Hepatocyte (in vitro differentiated cells): ENCODE data around the gene GALR2. TPM values are rescaled to one million over a fixed set of nuclear protein-coding genes. Genes with fewer than 3 reads are reported as not detected.

Experiments
- DNase-seq: peaks from one replicate; pipeline ENCODE4 v3.0.0-alpha.2; 2016; ENCODE audit warnings: low spot score
- H2AFZ ChIP-seq: fragments of 200-600 bp; sonication (generic); 2 replicates; pipeline ENCODE4 v1.6.0; 2016; ENCODE audit warnings: antibody characterized with exemption, mild to moderate bottlenecking
- H3K27ac ChIP-seq: fragments of 200-600 bp; sonication (generic); 2 replicates; pipeline ENCODE4 v1.5.1; 2016; ENCODE audit warnings: mild to moderate bottlenecking
- H3K27me3 ChIP-seq: fragments of 200-600 bp; sonication (generic); 2 replicates; pipeline ENCODE4 v1.6.1; 2016
- H3K36me3 ChIP-seq: fragments of 200-600 bp; sonication (generic); replicated peaks from 2 replicates; pipeline ENCODE4 v1.5.1; 2016; ENCODE audit warnings: low read depth; ENCODE audit not compliant: insufficient read depth
- H3K4me1 ChIP-seq: fragments of 200-600 bp; sonication (generic); 2 replicates; pipeline ENCODE4 v1.5.1; 2016; ENCODE audit warnings: mild to moderate bottlenecking, moderate library complexity; ENCODE audit not compliant: insufficient read depth
- H3K4me2 ChIP-seq: fragments of 200-600 bp; sonication (generic); 2 replicates; pipeline ENCODE4 v1.6.0; 2016
- H3K4me3 ChIP-seq: fragments of 200-600 bp; sonication (generic); 2 replicates; pipeline ENCODE4 v1.5.1; 2016; ENCODE audit warnings: mild to moderate bottlenecking
- H3K79me2 ChIP-seq: fragments of 200-600 bp; sonication (generic); 2 replicates; pipeline ENCODE4 v1.6.0; 2017; ENCODE audit warnings: mild to moderate bottlenecking
- H3K9me2 ChIP-seq: fragments of 200-600 bp; sonication (generic); replicated peaks from 2 replicates; pipeline ENCODE4 v1.6.0; 2017; ENCODE audit warnings: mild to moderate bottlenecking; ENCODE audit not compliant: insufficient read depth
- H3K9me3 ChIP-seq: fragments of 200-600 bp; sonication (generic); 2 replicates; pipeline ENCODE4 v1.5.1; 2016; ENCODE audit warnings: low read depth, mild to moderate bottlenecking
- H4K20me1 ChIP-seq: fragments of 200-600 bp; sonication (generic); 2 replicates; pipeline ENCODE4 v1.6.0; 2016; ENCODE audit warnings: mild to moderate bottlenecking; ENCODE audit not compliant: insufficient read depth, poor library complexity, severe bottlenecking
- EZH2 ChIP-seq: fragments of 200-600 bp; sonication (generic); IDR thresholded peaks from 2 replicates; pipeline ENCODE4 v1.6.1; 2016; ENCODE audit warnings: antibody characterized with exemption, mild to moderate bottlenecking, borderline replicate concordance
- EZH2phosphoT487 ChIP-seq: fragments of 200-600 bp; sonication (generic); IDR thresholded peaks from one replicate; pipeline ENCODE4 v1.6.1; 2018; ENCODE audit warnings: antibody characterized with exemption, mild to moderate bottlenecking, low read depth, moderate library complexity; ENCODE audit not compliant: unreplicated experiment, severe bottlenecking
- WGBS: methylation state at CpG from one replicate; pipeline ENCODE4 v1.1.6; 2016; ENCODE audit warnings: low lambda C conversion rate; ENCODE audit errors: missing lambda C conversion rate; 5-methylcytosine and 5-hydroxymethylcytosine counted together
- polyA plus RNA-seq: library from polyadenylated mRNA; unstranded; fragments of >200 nt; fragmentation: Nextera tagmentation; extraction: Ambion mirVana; gene quantifications from 2 replicates; pipeline ENCODE4 v1.2.1, GENCODE V29; 2016
- total RNA-seq: library from RNA; depleted of rRNA; stranded (reverse); fragments of >200 nt; gene quantifications from 2 replicates; pipeline ENCODE4 v1.2.3, GENCODE V29; 2014
- TF ChIP-seq, protein P1 (sequence below): fragments of 200-600 bp; sonication (generic); IDR thresholded peaks from 2 replicates; pipeline ENCODE4 v1.5.1; 2016; ENCODE audit warnings: antibody characterized with exemption, mild to moderate bottlenecking; ENCODE audit not compliant: poor library complexity

GALR2 gene
- total and polyA plus RNA-seq, 2 experiments from 2014 or later = 0.24 TPM; not detected in 1

DNA sequence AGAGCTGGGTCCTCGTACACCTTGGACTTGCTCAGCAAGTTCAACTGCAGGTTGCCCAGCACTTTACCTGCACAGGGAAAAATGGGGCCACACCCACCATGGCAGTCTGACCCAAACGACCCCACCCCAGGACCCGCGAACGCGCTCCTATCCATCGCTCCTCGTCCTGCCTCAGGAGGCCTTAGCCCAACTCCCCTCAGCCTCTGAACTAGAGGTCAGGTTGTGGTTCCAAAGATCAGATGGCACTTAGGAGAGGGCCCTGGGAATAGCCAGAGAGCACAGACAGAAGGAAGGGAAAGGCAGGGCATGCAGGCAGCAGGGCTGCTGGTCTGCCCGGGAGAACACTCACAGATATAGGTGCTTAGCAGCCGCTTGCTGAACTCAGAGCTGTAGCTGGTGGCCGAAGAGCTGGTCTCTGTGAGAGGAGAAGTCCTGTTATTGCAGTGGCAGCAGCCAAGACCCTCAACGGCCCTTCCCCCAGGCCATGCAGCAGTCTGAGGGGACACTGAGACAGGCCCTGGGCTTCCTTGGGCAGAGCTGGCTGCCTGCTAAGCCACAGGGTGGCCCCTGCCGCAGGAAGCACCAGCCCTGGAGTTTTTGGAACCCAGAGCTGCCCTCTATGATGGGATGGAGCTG lies 11.3 kb downstream of the GALR2 start:
- Histone ChIP-seq H4K20me1 (no peaks in the 10 kb centered on the region), H3K4me2 (no peak overlapping the region), H3K9me3 (no peaks in the 10 kb centered on the region), H3K27me3 (no peaks in the 10 kb centered on the region), H3K79me2 (no peaks in the 10 kb centered on the region), H3K4me3 (no peak overlapping the region), H2AFZ (no peak overlapping the region), H3K9me2 (no peaks in the 10 kb centered on the region), H3K27ac (no peak overlapping the region), H3K4me1 (no peaks in the 10 kb centered on the region), H3K36me3 (no peaks in the 10 kb centered on the region)
- WGBS = 95% methylated on average over 13 of the region's 13 CpGs
- no peak for DNase-seq
- TF ChIP-seq EZH2phosphoT487 (no peak), EZH2 (no peak)
- TF ChIP-seq, protein P1, sequence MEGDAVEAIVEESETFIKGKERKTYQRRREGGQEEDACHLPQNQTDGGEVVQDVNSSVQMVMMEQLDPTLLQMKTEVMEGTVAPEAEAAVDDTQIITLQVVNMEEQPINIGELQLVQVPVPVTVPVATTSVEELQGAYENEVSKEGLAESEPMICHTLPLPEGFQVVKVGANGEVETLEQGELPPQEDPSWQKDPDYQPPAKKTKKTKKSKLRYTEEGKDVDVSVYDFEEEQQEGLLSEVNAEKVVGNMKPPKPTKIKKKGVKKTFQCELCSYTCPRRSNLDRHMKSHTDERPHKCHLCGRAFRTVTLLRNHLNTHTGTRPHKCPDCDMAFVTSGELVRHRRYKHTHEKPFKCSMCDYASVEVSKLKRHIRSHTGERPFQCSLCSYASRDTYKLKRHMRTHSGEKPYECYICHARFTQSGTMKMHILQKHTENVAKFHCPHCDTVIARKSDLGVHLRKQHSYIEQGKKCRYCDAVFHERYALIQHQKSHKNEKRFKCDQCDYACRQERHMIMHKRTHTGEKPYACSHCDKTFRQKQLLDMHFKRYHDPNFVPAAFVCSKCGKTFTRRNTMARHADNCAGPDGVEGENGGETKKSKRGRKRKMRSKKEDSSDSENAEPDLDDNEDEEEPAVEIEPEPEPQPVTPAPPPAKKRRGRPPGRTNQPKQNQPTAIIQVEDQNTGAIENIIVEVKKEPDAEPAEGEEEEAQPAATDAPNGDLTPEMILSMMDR = no peak

DNA sequence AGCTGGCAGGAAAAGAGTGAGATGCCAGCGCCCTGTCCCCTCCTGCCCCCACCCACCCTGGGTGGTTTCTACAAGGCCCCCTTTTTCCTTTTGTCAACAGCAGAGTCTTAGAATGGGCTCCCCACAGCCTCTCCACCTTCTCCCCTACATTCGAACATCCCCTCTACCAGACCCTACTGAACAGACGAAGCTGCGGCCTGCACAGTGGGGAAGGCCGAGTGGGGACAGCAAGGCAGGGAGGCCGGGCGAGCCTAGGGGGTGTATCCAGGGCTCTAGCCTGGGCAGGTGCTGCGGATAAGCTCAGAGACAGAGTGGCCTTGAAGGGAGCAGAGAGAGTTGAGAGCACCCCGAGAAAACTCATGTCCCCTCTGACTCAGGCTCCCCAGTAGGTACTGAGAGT lies 11.8 kb downstream of the GALR2 start:
- Histone ChIP-seq H3K4me1 (no peaks in the 10 kb centered on the region), H2AFZ (no peak overlapping the region), H3K9me2 (no peaks in the 10 kb centered on the region), H3K4me3 (no peak overlapping the region), H4K20me1 (no peaks in the 10 kb centered on the region), H3K4me2 (no peak overlapping the region), H3K9me3 (no peaks in the 10 kb centered on the region), H3K79me2 (no peaks in the 10 kb centered on the region), H3K27me3 (no peaks in the 10 kb centered on the region), H3K27ac (no peak overlapping the region), H3K36me3 (no peaks in the 10 kb centered on the region)
- DNase-seq = no peak
- 98% methylated on average over 8 of the region's 9 CpGs for WGBS
- TF ChIP-seq EZH2phosphoT487 (no peak), EZH2 (no peak)
- TF ChIP-seq, protein P1 = no peak

DNA sequence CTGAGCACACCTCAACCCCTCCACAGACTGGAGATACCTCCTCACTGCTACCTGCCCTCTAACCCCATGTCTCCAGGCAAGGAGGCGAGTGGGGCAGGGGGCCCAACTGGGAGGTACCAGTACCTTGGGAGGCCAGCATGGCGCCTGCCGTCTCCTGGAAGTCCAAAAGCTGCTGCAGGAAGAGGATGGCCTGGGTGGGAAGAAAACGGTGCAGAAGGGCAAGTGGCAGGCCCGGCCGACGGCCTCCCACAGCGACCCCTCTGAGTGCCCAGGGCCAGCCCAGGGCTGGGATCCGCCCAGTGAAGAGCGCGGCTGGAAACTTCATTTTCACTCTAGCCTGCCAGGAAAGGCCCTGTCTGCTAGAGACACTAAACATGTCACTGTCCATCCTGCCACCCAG lies 12.9 kb downstream of the GALR2 start:
- no peak for DNase-seq
- Histone ChIP-seq H2AFZ (no peak overlapping the region), H3K4me1 (no peaks in the 10 kb centered on the region), H3K9me2 (no peaks in the 10 kb centered on the region), H3K27me3 (no peaks in the 10 kb centered on the region), H3K36me3 (no peaks in the 10 kb centered on the region), H3K79me2 (no peaks in the 10 kb centered on the region), H3K27ac (no peak overlapping the region), H3K4me3 (no peak overlapping the region), H4K20me1 (no peaks in the 10 kb centered on the region), H3K4me2 (no peak overlapping the region), H3K9me3 (no peaks in the 10 kb centered on the region)
- TF ChIP-seq, protein P1 = no peak
- TF ChIP-seq EZH2phosphoT487 (no peak), EZH2 (no peak)
- WGBS = 91% methylated on average over 11 of the region's 11 CpGs
